ENCODE results near the gene ANKRD6. TPM values are rescaled to one million over a fixed set of nuclear protein-coding genes. Genes with fewer than 3 reads are reported as not detected.

ANKRD6 gene
- total RNA-seq, 1 donor from 2014 or later: 4.7 TPM

- DNase-seq (ENCODE audit: low read depth, low spot score): no peak
Measured at GRCh38 chr6:89682991-89683390, 250.0 kb downstream of the ANKRD6 start.

Other genes with a start within 250 kb of the ANKRD6 start
- gene GABRR1, start 215.8 kb upstream of the ANKRD6 start, total RNA-seq: not detected in 2 replicates
- gene GABRR2, start 117.9 kb upstream of the ANKRD6 start, total RNA-seq: 0.40 and 0.46 TPM in 2 replicates
- gene UBE2J1, start 80.4 kb upstream of the ANKRD6 start, total RNA-seq: 65.0 and 66.7 TPM in 2 replicates
- gene RRAGD, start 20.9 kb upstream of the ANKRD6 start, total RNA-seq: 0.33 and 0.95 TPM in 2 replicates
- gene LYRM2, start 205.6 kb downstream of the ANKRD6 start, total RNA-seq: 16.2 and 17.5 TPM in 2 replicates

Data from pulmonary artery endothelial cell (primary cell).